ENCODE data around the gene PPA2. TPM values are rescaled to one million over a fixed set of nuclear protein-coding genes. Genes with fewer than 3 reads are reported as not detected.

Gene PPA2
- 65.2 and 69.3 TPM in 2 replicates for total RNA-seq

DNA sequence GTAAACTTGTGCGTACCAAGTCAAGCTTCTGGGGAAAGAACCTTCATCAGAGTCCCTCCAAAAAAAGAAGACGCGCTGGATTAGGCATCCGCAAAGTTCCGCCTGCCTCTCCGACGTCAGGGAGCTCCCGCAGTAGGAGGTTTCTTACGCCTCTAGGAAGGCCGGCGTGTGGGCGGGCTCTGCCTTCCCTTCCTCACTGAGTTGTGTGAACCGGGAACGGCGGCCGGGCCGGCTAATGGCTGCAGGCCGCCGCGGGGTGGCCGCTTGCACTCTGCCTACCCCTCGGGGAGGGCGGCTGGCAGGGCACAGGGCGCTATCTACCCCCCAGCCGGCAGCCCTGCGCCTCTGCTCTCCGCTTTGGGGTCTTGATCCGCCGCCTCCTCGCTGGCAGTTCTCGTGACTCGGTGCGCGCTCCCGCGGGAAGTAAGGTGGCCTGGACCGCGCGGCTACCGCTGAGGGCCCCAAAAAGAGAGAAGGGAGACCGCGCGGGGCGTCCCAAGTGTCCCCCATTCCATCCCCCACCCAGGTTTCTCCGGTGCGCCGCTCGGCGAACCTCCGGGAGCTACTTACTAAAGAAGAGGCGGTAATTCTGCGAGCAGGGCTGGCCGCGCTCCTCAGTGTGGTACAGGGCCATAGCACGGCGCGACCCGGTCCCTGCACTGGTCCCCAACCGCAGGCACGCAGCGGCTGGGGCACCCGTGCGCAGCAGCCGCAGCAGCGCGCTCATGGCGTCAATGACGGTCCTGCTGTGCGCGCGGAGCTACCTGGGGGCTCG, at the start of gene PPA2:
Gene PPA2 (minus strand): TSS at position 739 of the 775 bp plus-strand sequence. CDS start 12 bp downstream, at position 727.
- peaks cover 26% of the 10 kb centered on the region for H3K4me1 Mint-ChIP-seq
- peak; percentile 92 for DNase-seq
- H3K27ac Mint-ChIP-seq, result peak within 1 kb of the TSS; percentile 100
- no peaks in the 10 kb centered on the region for H3K9me3 Mint-ChIP-seq
- intact Hi-C loops (cut with micrococcal nuclease), result loop anchor here (1.0 to 5.0 kb wide), 10 partner anchors 167 to 844 kb away; partner anchors contain the start of genes AIMP1, GSTCD, INTS12 and TBCK
- peak within 1 kb of the TSS; percentile 99 for H3K4me3 Mint-ChIP-seq
- H3K36me3 Mint-ChIP-seq (ENCODE audit: low read depth), result peaks cover 21% of the 10 kb centered on the region
- H3K27me3 Mint-ChIP-seq, result peaks cover 8% of the 10 kb centered on the region

GRCh38 chr4:105520819-105521790, 47.2 kb upstream of the PPA2 start:
- H3K27me3 Mint-ChIP-seq, result peaks cover 5% of the 10 kb centered on the region
- no peak overlapping the region for H3K4me3 Mint-ChIP-seq
- intact Hi-C loops (cut with micrococcal nuclease), result loop anchor here (2.0 to 5.0 kb wide), 2 partner anchors 181 to 194 kb away; no protein-coding TSS in a partner anchor
- no peaks in the 10 kb centered on the region for H3K4me1 Mint-ChIP-seq
- H3K9me3 Mint-ChIP-seq, result no peaks in the 10 kb centered on the region
- no peak overlapping the region for H3K27ac Mint-ChIP-seq
- H3K36me3 Mint-ChIP-seq (ENCODE audit: low read depth), result no peaks in the 10 kb centered on the region
- peak; percentile 66 for DNase-seq

GRCh38 chr4:105510245-105510644, 36.4 kb upstream of the PPA2 start:
- DNase-seq, result no peak
- no peaks in the 10 kb centered on the region for H3K27me3 Mint-ChIP-seq
- intact Hi-C loops (cut with micrococcal nuclease), result no loop called here
- H3K27ac Mint-ChIP-seq, result no peak overlapping the region
- H3K4me3 Mint-ChIP-seq, result no peak overlapping the region
- no peaks in the 10 kb centered on the region for H3K4me1 Mint-ChIP-seq
- H3K9me3 Mint-ChIP-seq, result peaks cover 4% of the 10 kb centered on the region
- no peaks in the 10 kb centered on the region for H3K36me3 Mint-ChIP-seq (ENCODE audit: low read depth)

DNA sequence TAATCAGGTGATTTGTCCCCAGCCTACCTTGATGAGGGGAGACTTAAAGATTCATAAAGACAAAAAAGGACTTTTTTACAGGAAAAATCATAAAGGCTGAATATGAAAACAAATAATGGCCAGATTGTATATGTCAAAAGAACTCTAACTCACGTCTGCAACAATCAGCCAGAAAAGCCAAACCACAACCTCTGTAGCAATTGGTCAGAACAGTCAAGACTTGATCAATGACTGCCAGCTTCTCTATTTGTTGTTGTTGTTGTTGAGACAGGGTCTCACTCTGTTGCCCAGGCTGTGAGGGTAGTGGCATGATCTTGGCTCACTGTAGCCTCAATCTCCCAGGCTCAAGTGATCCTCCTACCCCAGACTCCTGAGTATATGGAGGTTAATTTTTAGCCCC, 35.9 kb upstream of the PPA2 start:
- no peak overlapping the region for H3K4me3 Mint-ChIP-seq
- H3K27ac Mint-ChIP-seq, result no peak overlapping the region
- intact Hi-C loops (cut with micrococcal nuclease), result no loop called here
- H3K9me3 Mint-ChIP-seq, result peaks cover 4% of the 10 kb centered on the region
- no peaks in the 10 kb centered on the region for H3K27me3 Mint-ChIP-seq
- no peak for DNase-seq
- H3K4me1 Mint-ChIP-seq, result no peaks in the 10 kb centered on the region
- no peaks in the 10 kb centered on the region for H3K36me3 Mint-ChIP-seq (ENCODE audit: low read depth)

DNA sequence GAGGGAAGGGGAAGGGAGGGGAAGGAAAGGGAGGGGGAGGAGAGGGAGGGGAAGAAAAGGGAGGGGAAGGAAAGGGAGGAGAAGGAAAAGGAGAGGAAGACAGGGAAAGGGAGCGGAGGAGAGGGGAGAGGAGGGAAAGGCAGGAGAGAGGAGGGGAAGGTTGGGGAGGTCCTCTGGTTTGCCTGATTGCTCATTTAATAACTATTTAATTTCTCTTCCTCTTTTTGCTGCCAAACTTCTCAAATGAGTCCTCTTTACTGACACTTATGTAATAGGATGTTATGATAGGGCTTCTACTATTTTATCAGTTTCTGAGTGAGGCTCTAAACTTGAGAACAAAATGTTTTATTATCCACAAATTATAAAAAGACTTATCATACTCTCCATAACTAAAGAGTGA, 35.4 kb upstream of the PPA2 start:
- no peaks in the 10 kb centered on the region for H3K4me1 Mint-ChIP-seq
- H3K4me3 Mint-ChIP-seq, result no peak overlapping the region
- H3K27ac Mint-ChIP-seq, result no peak overlapping the region
- H3K9me3 Mint-ChIP-seq, result peaks cover 4% of the 10 kb centered on the region
- intact Hi-C loops (cut with micrococcal nuclease), result no loop called here
- H3K27me3 Mint-ChIP-seq, result no peaks in the 10 kb centered on the region
- H3K36me3 Mint-ChIP-seq (ENCODE audit: low read depth), result no peaks in the 10 kb centered on the region
- no peak for DNase-seq

GRCh38 chr4:105504744-105505143, 30.9 kb upstream of the PPA2 start:
- no peaks in the 10 kb centered on the region for H3K9me3 Mint-ChIP-seq
- intact Hi-C loops (cut with micrococcal nuclease), result no loop called here

DNA sequence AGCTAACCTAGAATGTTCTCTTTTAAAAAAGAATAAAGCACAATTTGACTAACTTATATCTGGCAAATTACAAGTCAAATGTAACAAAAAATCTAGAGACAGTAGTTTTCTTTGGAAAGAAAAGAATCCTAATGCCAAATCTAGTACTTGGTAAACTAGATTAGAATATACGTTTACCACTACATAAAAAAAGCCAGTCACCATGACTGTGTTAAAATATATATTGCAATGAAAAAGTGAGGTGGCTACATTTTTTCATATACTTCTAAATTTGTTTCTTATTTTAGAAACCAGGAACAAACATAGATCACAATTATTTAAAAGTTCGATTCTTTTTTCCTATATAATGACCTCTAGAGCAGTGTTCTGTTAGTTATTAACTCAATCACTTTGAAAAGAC, 29.6 kb upstream of the PPA2 start:
- intact Hi-C loops (cut with micrococcal nuclease), result no loop called here
- Mint-ChIP-seq H3K4me1 (no peaks in the 10 kb centered on the region), H3K27ac (no peak overlapping the region), H3K4me3 (no peak overlapping the region), H3K9me3 (no peaks in the 10 kb centered on the region), H3K27me3 (no peaks in the 10 kb centered on the region), H3K36me3 (ENCODE audit: low read depth) (no peaks in the 10 kb centered on the region)
- DNase-seq, result no peak

More at GRCh38 chr4:105504744-105505143, 30.9 kb upstream of the PPA2 start:
- Mint-ChIP-seq H3K27ac (no peak overlapping the region), H3K4me3 (no peak overlapping the region), H3K36me3 (ENCODE audit: low read depth) (no peaks in the 10 kb centered on the region), H3K4me1 (no peaks in the 10 kb centered on the region), H3K27me3 (no peaks in the 10 kb centered on the region)
- DNase-seq, result no peak

- Mint-ChIP-seq H3K27ac (no peak overlapping the region), H3K27me3 (peaks cover 4% of the 10 kb centered on the region), H3K4me1 (no peaks in the 10 kb centered on the region), H3K9me3 (peaks cover 3% of the 10 kb centered on the region), H3K4me3 (no peak overlapping the region), H3K36me3 (ENCODE audit: low read depth) (no peaks in the 10 kb centered on the region)
- DNase-seq, result no peak
- intact Hi-C loops (cut with micrococcal nuclease), result no loop called here
Measured at GRCh38 chr4:105496899-105497298, 23.0 kb upstream of the PPA2 start.

GRCh38 chr4:105495667-105496066, 21.8 kb upstream of the PPA2 start:
- DNase-seq, result no peak
- Mint-ChIP-seq H3K4me3 (no peak overlapping the region), H3K27ac (no peak overlapping the region), H3K36me3 (ENCODE audit: low read depth) (no peaks in the 10 kb centered on the region), H3K4me1 (no peaks in the 10 kb centered on the region), H3K27me3 (peaks cover 4% of the 10 kb centered on the region), H3K9me3 (peaks cover 3% of the 10 kb centered on the region)
- intact Hi-C loops (cut with micrococcal nuclease), result no loop called here

DNA sequence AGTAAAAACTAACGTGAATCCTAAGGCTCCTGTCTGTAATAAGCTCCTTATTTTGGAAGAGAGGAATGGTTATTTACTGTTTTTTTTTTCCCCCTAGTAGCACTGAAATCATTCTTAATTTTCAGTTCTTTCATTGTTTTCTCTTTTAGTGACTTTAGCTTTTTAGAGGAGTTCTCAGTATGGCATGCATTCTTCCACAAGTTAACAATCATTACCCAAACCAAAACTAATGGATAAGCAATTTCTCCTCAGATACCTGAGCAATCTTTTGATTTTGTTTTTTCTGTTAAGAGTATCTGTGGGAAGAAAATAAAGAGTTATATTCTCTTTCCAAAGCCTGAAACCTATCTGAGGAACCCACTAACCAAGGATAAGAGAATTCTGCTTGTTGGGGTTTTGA, 16.7 kb upstream of the PPA2 start:
- DNase-seq, result no peak
- intact Hi-C loops (cut with micrococcal nuclease), result no loop called here
- no peak overlapping the region for H3K27ac Mint-ChIP-seq
- H3K36me3 Mint-ChIP-seq (ENCODE audit: low read depth), result no peaks in the 10 kb centered on the region
- H3K27me3 Mint-ChIP-seq, result peaks cover under 1% of the 10 kb centered on the region
- peaks cover 3% of the 10 kb centered on the region for H3K9me3 Mint-ChIP-seq
- no peaks in the 10 kb centered on the region for H3K4me1 Mint-ChIP-seq
- H3K4me3 Mint-ChIP-seq, result no peak overlapping the region

- intact Hi-C loops (cut with micrococcal nuclease), result no loop called here
- H3K9me3 Mint-ChIP-seq, result no peaks in the 10 kb centered on the region
- no peak for DNase-seq
- no peak overlapping the region for H3K4me3 Mint-ChIP-seq
- H3K27ac Mint-ChIP-seq, result no peak overlapping the region
- no peaks in the 10 kb centered on the region for H3K4me1 Mint-ChIP-seq
- peaks cover 7% of the 10 kb centered on the region for H3K27me3 Mint-ChIP-seq
- H3K36me3 Mint-ChIP-seq (ENCODE audit: low read depth), result no peaks in the 10 kb centered on the region
Measured at GRCh38 chr4:105483840-105484239, 10.0 kb upstream of the PPA2 start.

DNA sequence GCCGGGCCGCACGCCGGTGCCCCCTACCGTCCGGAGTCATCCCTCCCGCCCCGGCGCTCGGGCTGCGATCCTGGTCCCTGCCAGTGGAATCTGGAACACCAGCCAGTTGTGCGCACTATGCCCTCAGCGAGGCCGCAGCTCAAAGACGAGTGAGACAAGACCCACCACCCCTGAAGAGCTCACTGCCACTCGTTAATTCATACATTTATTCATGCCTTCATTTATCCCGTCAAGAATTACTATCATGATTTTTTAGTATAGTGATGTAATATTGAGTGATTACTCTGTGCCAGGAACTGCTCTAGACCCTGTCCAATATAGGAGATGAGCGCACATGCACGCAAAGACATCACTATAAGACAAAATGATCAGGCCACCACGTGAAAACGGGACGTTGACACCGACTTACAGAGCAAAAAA, 247 bp upstream of the PPA2 start:
- DNase-seq, result peak; percentile 95
- H3K27me3 Mint-ChIP-seq, result peaks cover 8% of the 10 kb centered on the region

GRCh38 chr4:105472871-105473323, 965 bp downstream of the PPA2 start:
- Mint-ChIP-seq H3K4me3 (peak overlapping the region; percentile 99), H3K27ac (peak overlapping the region; percentile 100), H3K27me3 (peaks cover 6% of the 10 kb centered on the region), H3K9me3 (no peaks in the 10 kb centered on the region), H3K4me1 (peaks cover 26% of the 10 kb centered on the region), H3K36me3 (ENCODE audit: low read depth) (peaks cover 21% of the 10 kb centered on the region)
- intact Hi-C loops (cut with micrococcal nuclease), result loop anchor here (1.0 to 5.0 kb wide), 10 partner anchors 167 to 844 kb away; partner anchors contain the start of genes AIMP1, GSTCD, INTS12 and TBCK
- DNase-seq, result no peak

More for the DNA sequence above, 247 bp upstream of the PPA2 start:
- H3K27ac Mint-ChIP-seq, result peak overlapping the region; percentile 100
- H3K36me3 Mint-ChIP-seq (ENCODE audit: low read depth), result peaks cover 19% of the 10 kb centered on the region
- H3K4me1 Mint-ChIP-seq, result peaks cover 24% of the 10 kb centered on the region
- H3K9me3 Mint-ChIP-seq, result no peaks in the 10 kb centered on the region
- H3K4me3 Mint-ChIP-seq, result peak overlapping the region; percentile 99
- intact Hi-C loops (cut with micrococcal nuclease), result loop anchor here (5.0 kb wide), 2 partner anchors 612 to 843 kb away; partner anchors contain the start of genes AIMP1 and TBCK
